Breast epithelium (tissue), 4 donors: ENCODE data around the gene INPP4A. TPM values are rescaled to one million over a fixed set of nuclear protein-coding genes. Genes with fewer than 3 reads are reported as not detected.

ENCODE experiments used
- DNase-seq, 2 donors: peaks; one replicate each; pipeline ENCODE4 v3.0.0-alpha.2; 2019; ENCODE audit warnings: low spot score in 2 of 2
- H3K27ac ChIP-seq, 2 donors: fragments of 200-600 bp; sonication (generic) in 1 of 2; one replicate each; pipeline ENCODE4 v1.5.1; 2016 to 2019; ENCODE audit warnings: mild to moderate bottlenecking in 1 of 2
- H3K27me3 ChIP-seq, 2 donors: fragments of 200-600 bp; sonication (generic) in 1 of 2; one replicate each; pipeline versions ENCODE4 v1.5.1 to v1.6.0; 2017 to 2019; ENCODE audit warnings: control low read depth in 1 of 2, mild to moderate bottlenecking in 1 of 2
- H3K36me3 ChIP-seq: fragments of 200-600 bp; one replicate; pipeline ENCODE4 v1.5.1; 2019
- H3K4me1 ChIP-seq, 2 donors: fragments of 200-600 bp; sonication (generic); one replicate each; pipeline ENCODE4 v1.5.1; 2016 to 2019; ENCODE audit warnings: control low read depth in 1 of 2
- H3K4me3 ChIP-seq, 3 donors: fragments of 200-600 bp; sonication (generic); 1 replicate in 2 of 3; 2 replicates in 1 of 3; pipeline ENCODE4 v1.5.1; 2016 to 2019; ENCODE audit warnings: mild to moderate bottlenecking in 3 of 3, moderate library complexity in 2 of 3
- H3K9me3 ChIP-seq, 2 donors: fragments of 200-600 bp; sonication (generic) in 1 of 2; one replicate each; pipeline ENCODE4 v1.5.1; 2016 to 2019; ENCODE audit warnings: control low read depth in 1 of 2
- POLR2A ChIP-seq: fragments of 450-650 bp; IDR thresholded peaks from one replicate; pipeline ENCODE4 v1.6.1; 2016; ENCODE audit warnings: antibody characterized with exemption, mild to moderate bottlenecking, moderate library complexity
- POLR2AphosphoS5 ChIP-seq, 3 donors: sonication (generic); formaldehyde crosslinking; IDR thresholded peaks; one replicate each; pipeline ENCODE4 v1.6.1; 2017; ENCODE audit warnings: antibody characterized with exemption in 3 of 3
- intact Hi-C: fragments of 100-400 bp; cut with DNase I; formaldehyde crosslinking; loops from one replicate; pipeline ENCODE4 v1.15.1; 2023; ENCODE audit warnings: low total_unique reads
- total RNA-seq, 3 donors: library from RNA; depleted of rRNA; stranded (reverse); fragments of >200 nt; gene quantifications; one replicate each; pipeline ENCODE4 v1.1.0, GENCODE V29; 2016
- TF ChIP-seq, protein P1 (sequence below), 3 donors: fragments of 450-650 bp; IDR thresholded peaks; one replicate each; pipeline ENCODE4 v1.5.1; 2016 to 2017; ENCODE audit warnings: antibody characterized with exemption in 3 of 3, mild to moderate bottlenecking in 3 of 3, moderate library complexity in 3 of 3

The INPP4A gene
- total RNA-seq, 3 donors from 2014 or later, result 22.6 to 35.4 (median 25.8) TPM

DNA sequence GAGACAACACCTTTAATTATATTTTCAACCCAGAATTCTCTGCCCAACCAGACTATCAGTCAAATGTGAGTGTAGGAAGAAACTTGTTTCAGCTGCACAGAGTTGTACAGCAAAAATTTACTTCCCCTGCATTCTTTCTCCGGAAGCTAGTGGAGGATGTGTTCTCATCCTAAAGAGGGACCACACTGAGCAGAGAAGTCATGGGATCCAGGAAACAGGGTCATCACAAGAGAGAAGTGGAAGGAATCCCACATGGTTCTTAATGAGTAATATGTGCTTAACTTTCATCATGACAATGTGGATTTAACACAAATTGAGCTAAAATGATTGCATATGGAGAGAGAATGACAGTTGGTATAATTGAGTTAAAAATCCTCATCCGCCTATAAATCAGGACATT, 78.2 kb downstream of the INPP4A start:
- no peaks in the 10 kb centered on the region for H3K27me3 ChIP-seq
- DNase-seq, result no peak
- intact Hi-C loops, result no loop called here

DNA sequence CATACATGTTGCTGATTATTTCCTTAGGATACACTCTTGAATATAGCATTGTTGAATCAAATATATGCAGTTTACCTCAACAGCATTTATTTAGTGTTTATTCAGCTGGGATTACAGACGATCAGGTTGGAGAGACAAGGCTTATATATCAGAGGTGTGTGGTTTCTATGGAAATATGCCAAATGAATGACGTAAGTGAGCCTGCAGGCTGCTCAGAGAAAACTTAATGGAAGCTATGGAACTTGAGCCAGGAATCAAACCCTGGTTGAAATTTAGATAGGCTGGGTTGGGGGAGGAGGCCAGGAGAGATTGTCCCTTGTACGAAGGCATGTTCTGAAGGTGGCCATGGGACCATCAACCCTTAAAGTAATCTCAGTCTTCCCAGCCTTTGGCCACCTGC, 79.5 kb downstream of the INPP4A start:
- TF ChIP-seq POLR2AphosphoS5 (IDR thresholded peaks at IDR 0.05) (no peak), POLR2A (no peak)
- TF ChIP-seq, protein P1, sequence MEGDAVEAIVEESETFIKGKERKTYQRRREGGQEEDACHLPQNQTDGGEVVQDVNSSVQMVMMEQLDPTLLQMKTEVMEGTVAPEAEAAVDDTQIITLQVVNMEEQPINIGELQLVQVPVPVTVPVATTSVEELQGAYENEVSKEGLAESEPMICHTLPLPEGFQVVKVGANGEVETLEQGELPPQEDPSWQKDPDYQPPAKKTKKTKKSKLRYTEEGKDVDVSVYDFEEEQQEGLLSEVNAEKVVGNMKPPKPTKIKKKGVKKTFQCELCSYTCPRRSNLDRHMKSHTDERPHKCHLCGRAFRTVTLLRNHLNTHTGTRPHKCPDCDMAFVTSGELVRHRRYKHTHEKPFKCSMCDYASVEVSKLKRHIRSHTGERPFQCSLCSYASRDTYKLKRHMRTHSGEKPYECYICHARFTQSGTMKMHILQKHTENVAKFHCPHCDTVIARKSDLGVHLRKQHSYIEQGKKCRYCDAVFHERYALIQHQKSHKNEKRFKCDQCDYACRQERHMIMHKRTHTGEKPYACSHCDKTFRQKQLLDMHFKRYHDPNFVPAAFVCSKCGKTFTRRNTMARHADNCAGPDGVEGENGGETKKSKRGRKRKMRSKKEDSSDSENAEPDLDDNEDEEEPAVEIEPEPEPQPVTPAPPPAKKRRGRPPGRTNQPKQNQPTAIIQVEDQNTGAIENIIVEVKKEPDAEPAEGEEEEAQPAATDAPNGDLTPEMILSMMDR (IDR thresholded peaks at IDR 0.05), result no peak
- intact Hi-C loops, result no loop called here
- Histone ChIP-seq H3K4me1 (no peaks in the 10 kb centered on the region), H3K9me3 (no peaks in the 10 kb centered on the region), H3K36me3 (no peaks in the 10 kb centered on the region), H3K27me3 (no peaks in the 10 kb centered on the region), H3K27ac (no peak overlapping the region), H3K4me3 (no peak overlapping the region)
- DNase-seq, result no peak

More for the DNA sequence above, 78.2 kb downstream of the INPP4A start:
- no peaks in the 10 kb centered on the region for H3K36me3 ChIP-seq
- TF ChIP-seq POLR2A (no peak), POLR2AphosphoS5 (IDR thresholded peaks at IDR 0.05) (no peak)
- TF ChIP-seq, protein P1 (IDR thresholded peaks at IDR 0.05), result no peak
- no peak overlapping the region for H3K27ac ChIP-seq
- H3K9me3 ChIP-seq, result no peaks in the 10 kb centered on the region
- no peaks in the 10 kb centered on the region for H3K4me1 ChIP-seq
- no peak overlapping the region for H3K4me3 ChIP-seq

GRCh38 chr2:98528349-98528748, 83.7 kb downstream of the INPP4A start:
- Histone ChIP-seq H3K4me1 (no peaks in the 10 kb centered on the region), H3K27ac (no peak overlapping the region), H3K4me3 (no peak overlapping the region), H3K27me3 (no peaks in the 10 kb centered on the region), H3K36me3 (no peaks in the 10 kb centered on the region), H3K9me3 (no peaks in the 10 kb centered on the region)
- intact Hi-C loops, result no loop called here
- TF ChIP-seq, protein P1 (IDR thresholded peaks at IDR 0.05), result no peak
- TF ChIP-seq POLR2AphosphoS5 (IDR thresholded peaks at IDR 0.05), result no peak
- no peak for TF ChIP-seq POLR2A
- no peak for DNase-seq

DNA sequence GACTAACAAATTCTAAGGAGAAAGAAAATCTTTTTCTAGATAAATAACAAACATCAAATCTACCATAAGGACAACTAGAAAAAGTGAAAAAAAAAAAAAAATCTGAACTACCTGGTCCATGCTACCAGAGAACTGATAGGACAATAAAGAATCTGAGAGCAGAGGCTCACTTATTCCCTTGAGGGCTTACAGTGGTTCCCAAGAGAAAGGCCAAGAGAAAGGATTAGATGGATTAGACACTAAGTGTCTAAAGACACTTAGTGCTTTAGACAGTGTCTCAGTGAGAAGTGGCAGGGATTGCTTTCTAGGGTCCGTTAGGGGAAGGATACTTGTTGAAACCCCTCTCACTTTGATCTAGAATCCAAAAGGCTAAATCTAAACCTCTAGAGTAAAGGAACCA, 85.5 kb downstream of the INPP4A start:
- Histone ChIP-seq H3K4me3 (no peak overlapping the region), H3K27ac (no peak overlapping the region), H3K36me3 (no peaks in the 10 kb centered on the region), H3K4me1 (no peaks in the 10 kb centered on the region), H3K27me3 (no peaks in the 10 kb centered on the region), H3K9me3 (no peaks in the 10 kb centered on the region)
- no peak for DNase-seq
- TF ChIP-seq, protein P1 (IDR thresholded peaks at IDR 0.05), result no peak
- TF ChIP-seq POLR2AphosphoS5 (IDR thresholded peaks at IDR 0.05) (no peak), POLR2A (no peak)
- intact Hi-C loops, result no loop called here

- DNase-seq, result no peak
- intact Hi-C loops, result no loop called here
- Histone ChIP-seq H3K27ac (no peak overlapping the region), H3K27me3 (no peaks in the 10 kb centered on the region), H3K4me3 (no peak overlapping the region), H3K9me3 (no peaks in the 10 kb centered on the region), H3K36me3 (no peaks in the 10 kb centered on the region), H3K4me1 (no peaks in the 10 kb centered on the region)
- no peak for TF ChIP-seq POLR2A
- TF ChIP-seq, protein P1 (IDR thresholded peaks at IDR 0.05), result no peak
- TF ChIP-seq POLR2AphosphoS5 (IDR thresholded peaks at IDR 0.05), result no peak
Measured at GRCh38 chr2:98532756-98533155, 88.1 kb downstream of the INPP4A start.
